GM12875 (cell line): ENCODE results near the gene SDF2L1.
A peak's percentile ranks its signal among the peaks of the same experiment; 100 is the strongest.

Experiments used
- H3K4me3 ChIP-seq: one replicate; pipeline ENCODE4 v1.5.1; 2011; ENCODE audit warnings: low read depth, low read length, control low read depth
- CTCF ChIP-seq: IDR thresholded peaks from 2 replicates; pipeline ENCODE4 v1.5.1; 2011; ENCODE audit warnings: low read depth, mild to moderate bottlenecking, control low read depth, inconsistent platforms, low read length, moderate library complexity, borderline replicate concordance; ENCODE audit not compliant: insufficient read depth

SDF2L1 gene

DNA sequence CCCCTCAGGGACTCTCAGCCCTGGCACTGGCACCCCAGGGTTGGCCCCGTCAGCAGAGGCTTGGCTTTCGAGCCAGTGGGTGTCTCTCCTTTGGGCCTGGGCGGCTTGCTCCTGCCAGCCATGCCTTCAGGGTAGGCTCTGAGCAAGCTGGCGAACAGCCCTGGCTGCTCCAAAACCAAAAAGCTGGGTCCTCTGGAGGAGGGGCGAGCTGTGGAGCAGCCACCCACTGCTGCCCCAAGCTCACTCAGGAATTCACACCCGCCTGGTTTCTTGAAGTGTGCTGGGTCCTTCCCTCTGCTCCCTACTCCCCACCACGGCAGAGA is 18.5 kb upstream of the SDF2L1 start:
- TF ChIP-seq CTCF, result no peak
- H3K4me3 ChIP-seq, result no peak overlapping the region

DNA sequence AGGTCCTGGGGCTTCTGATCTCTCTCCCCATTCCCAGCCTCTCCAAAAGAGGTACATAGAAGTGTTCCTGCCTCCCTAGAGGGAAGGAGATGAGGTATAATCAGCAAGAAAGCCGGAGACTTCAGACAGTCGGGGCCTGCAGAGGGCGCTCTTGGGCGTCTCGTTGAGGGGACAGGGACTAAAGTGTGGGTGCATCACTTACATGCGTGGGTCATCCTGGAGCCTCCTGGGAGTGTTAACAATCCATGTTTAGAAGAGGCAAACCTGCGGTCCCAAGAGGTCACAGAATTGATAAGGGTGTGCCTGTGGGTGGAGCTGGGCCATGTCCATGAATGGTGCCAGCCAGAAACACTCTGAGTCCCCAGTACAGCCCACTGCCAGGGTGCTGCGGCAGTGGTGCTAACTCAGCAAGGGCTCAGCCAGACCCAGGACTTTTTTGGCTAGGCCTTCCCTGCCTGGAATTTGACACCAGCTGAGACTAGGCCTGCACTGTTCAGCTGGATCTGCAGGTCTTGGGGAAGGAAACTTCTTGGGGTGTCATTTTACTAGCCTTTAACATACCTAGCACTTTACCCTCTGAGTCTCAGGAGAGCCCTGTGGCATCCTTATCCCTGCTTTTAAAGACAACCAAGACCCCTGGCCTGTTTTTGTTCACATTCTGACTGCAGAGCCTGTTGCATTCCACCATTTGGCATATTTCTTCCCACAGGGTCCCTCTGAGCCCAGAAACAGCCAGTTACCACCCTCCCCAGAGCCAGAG is 17.8 kb upstream of the SDF2L1 start:
- peak; percentile 52 for TF ChIP-seq CTCF
- H3K4me3 ChIP-seq, result no peak overlapping the region

DNA sequence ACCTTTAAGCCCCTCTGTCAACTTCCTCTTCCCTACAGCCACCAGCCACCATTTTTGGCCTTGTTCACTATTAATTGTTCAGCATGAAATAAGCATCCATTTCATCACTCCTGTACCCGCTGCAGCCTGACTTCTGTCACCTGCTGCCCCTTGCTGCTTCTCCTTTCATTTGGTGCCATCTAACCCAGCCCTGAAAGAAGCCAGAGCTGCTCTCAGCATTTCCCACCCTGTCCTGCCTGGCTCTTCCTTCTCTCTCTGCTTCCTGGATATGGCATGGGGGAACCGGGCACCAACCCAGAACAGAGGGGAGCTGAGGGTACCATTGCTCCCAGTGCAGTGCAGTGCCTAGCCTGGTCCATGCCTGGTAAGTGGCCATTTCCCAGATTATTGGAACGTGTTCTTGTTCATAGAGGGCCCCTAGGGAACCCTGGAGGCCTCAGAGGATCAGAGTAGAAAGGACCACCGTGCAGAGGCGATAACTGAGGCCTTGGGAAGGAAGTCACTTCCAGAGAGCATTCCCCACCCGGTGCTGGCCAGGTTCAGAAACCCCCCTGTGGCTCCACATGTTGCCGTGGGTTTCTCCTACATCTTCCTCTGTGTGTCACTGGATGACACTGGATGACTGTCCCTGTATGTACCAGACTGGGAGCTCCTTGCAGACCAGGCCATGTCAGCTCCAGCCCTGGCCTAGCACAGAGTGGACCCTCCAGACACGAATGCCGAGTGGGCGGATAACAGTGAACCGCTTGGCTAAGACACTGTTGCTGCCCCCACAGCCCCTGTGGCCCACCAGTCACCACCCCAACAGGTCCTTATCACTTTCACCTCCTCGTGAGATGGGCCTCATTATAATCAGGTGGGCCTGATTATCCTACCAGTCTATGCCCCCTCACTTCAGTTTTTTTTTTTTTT is 17.0 kb upstream of the SDF2L1 start:
- no peak overlapping the region for H3K4me3 ChIP-seq
- TF ChIP-seq CTCF, result no peak

- H3K4me3 ChIP-seq, result no peak overlapping the region
- TF ChIP-seq CTCF, result no peak
These were observed 15.9 kb upstream of the SDF2L1 start for GRCh38 chr22:21626073-21626734.

- no peak for TF ChIP-seq CTCF
- no peak overlapping the region for H3K4me3 ChIP-seq
These were observed 15.2 kb upstream of the SDF2L1 start for GRCh38 chr22:21626735-21627469.

DNA sequence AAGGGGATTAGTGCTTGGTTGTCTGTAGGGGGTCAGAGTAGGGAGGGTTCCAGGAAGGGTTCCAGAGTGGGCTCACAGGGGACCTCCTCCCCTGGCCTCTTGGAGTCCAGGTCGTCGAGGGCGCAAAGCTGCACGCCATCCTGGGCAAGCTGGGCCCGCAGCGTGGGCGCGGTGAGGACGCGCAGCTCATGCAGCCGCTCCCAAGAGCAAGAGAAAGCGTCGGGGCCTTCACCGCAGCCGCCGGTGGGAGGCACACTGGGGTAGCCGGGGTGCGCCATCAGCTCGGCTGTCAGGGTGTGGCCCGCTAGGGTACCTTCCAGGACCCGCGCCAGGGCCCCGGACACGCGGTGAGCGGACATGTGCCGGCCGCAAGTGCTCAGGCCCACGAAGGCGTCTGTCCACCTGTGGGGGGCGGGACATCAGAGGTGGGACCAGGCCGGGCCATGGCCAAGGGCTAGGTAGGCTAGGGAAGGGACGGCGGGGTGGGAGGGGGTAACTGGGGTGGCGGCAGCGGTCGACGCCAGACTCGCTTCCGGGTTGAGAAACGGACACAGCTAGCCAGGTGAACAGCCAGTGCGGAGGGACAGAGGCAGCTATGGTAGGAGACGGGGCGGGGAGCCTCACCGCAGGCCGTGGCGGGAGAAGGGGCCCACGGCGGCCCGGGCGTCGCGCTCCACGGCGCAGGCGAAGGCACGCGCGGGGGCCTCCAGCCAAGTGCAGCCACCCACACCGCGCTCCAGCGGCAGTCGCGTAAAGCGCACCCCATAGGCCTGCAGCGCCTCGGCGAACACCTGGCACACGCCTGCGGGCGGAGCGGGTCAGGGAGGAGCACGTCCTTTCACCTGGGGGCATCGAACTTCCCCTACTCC is 13.5 kb upstream of the SDF2L1 start:
- H3K4me3 ChIP-seq, result peak overlapping the region; percentile 96
- TF ChIP-seq CTCF, result no peak
